SK-N-SH (cell line): ENCODE results near the gene IFITM5. TPM values are rescaled to one million over a fixed set of nuclear protein-coding genes. Genes with fewer than 3 reads are reported as not detected.

Experiments
- CTCF ChIA-PET: fragments of 300-600, 350-600 bp; formaldehyde crosslinking; extraction: SDS; loops from one replicate; lab custom pipeline; 2021; lab: Yijun Ruan, JAX
- POLR2A ChIA-PET: fragments of 350-600 bp; sonication (Branson Sonifier 250); formaldehyde crosslinking; extraction: SDS; loops from one replicate; lab custom pipeline; 2020; ENCODE audit warnings: antibody characterized with exemption, inconsistent platforms; lab: Yijun Ruan, JAX
- DNase-seq: peaks from one replicate; pipeline ENCODE4 v3.0.0; 2012
- H2AFZ ChIP-seq: fragments of 200-600 bp; sonication (generic); 2 replicates; pipeline ENCODE4 v1.8.1; 2016; ENCODE audit warnings: antibody characterized with exemption, mild to moderate bottlenecking, low read depth
- H3F3A ChIP-seq: fragments of 200-600 bp; sonication (generic); replicated peaks from 2 replicates; pipeline ENCODE3; 2016; ENCODE audit warnings: antibody characterized with exemption, mild to moderate bottlenecking; ENCODE audit not compliant: insufficient read depth
- H3K27ac ChIP-seq, 2 experiments: fragments of 200-500 bp in 1 of 2; fragments of 200-600 bp in 1 of 2; sonication (Bioruptor generic) in 1 of 2; sonication (generic), shearing (Covaris generic) in 1 of 2; 2 replicates each; pipeline versions ENCODE4 v1.5.1 to v1.6.1; 2014 to 2016; ENCODE audit warnings: low read depth in 2 of 2, inconsistent platforms in 1 of 2, low read length in 1 of 2, mild to moderate bottlenecking in 1 of 2, mixed read lengths in 1 of 2
- H3K27me3 ChIP-seq: fragments of 200-600 bp; sonication (generic), shearing (Covaris generic); 2 replicates; pipeline ENCODE4 v1.6.1; 2016; ENCODE audit warnings: mixed run types; ENCODE audit not compliant: insufficient read depth
- H3K36me3 ChIP-seq, 2 experiments: fragments of 200-500 bp in 1 of 2; fragments of 200-600 bp in 1 of 2; sonication (Bioruptor generic) in 1 of 2; sonication (generic) in 1 of 2; replicated peaks in 1 of 2; 2 replicates each; pipeline versions ENCODE3 to v1.5.1; 2014 to 2016; ENCODE audit warnings: low read length in 1 of 2, mild to moderate bottlenecking in 1 of 2; ENCODE audit not compliant: insufficient read depth in 2 of 2, control insufficient read depth in 1 of 2
- H3K4me1 ChIP-seq, 2 experiments: fragments of 200-500 bp in 1 of 2; fragments of 200-600 bp in 1 of 2; sonication (Bioruptor generic) in 1 of 2; sonication (generic), shearing (Covaris generic) in 1 of 2; 2 replicates each; pipeline versions ENCODE4 v1.5.1 to v1.6.1; 2014 to 2016; ENCODE audit warnings: low read depth in 1 of 2, low read length in 1 of 2, mixed run types in 1 of 2; ENCODE audit not compliant: insufficient read depth in 2 of 2, control insufficient read depth in 1 of 2
- H3K4me2 ChIP-seq: fragments of 200-600 bp; sonication (generic), shearing (Covaris generic); 2 replicates; pipeline ENCODE4 v1.6.1; 2017; ENCODE audit warnings: mixed run types
- H3K4me3 ChIP-seq, 2 experiments: fragments of 200-500 bp in 1 of 2; fragments of 200-600 bp in 1 of 2; sonication (Bioruptor generic) in 1 of 2; sonication (generic), shearing (Covaris generic) in 1 of 2; 2 replicates each; pipeline versions ENCODE4 v1.5.1 to v1.8.1; 2014 to 2016; ENCODE audit warnings: low read depth in 2 of 2, inconsistent platforms in 1 of 2, low read length in 1 of 2, mild to moderate bottlenecking in 1 of 2, mixed read lengths in 1 of 2, moderate library complexity in 1 of 2
- H3K79me2 ChIP-seq: fragments of 200-600 bp; sonication (generic); 2 replicates; pipeline ENCODE4 v1.8.1; 2017; ENCODE audit warnings: mild to moderate bottlenecking; ENCODE audit not compliant: insufficient read depth
- H3K9ac ChIP-seq: fragments of 200-600 bp; sonication (generic); 2 replicates; pipeline ENCODE4 v1.6.1; 2017; ENCODE audit warnings: mixed run types
- H3K9me2 ChIP-seq: fragments of 200-600 bp; sonication (generic); 2 replicates; pipeline ENCODE4 v1.6.1; 2017; ENCODE audit warnings: mixed run types
- H3K9me3 ChIP-seq: fragments of 200-600 bp; sonication (generic); 2 replicates; pipeline ENCODE4 v1.6.1; 2017; ENCODE audit warnings: mixed run types, mild to moderate bottlenecking, moderate library complexity
- H4K20me1 ChIP-seq: fragments of 200-600 bp; sonication (generic); 2 replicates; pipeline ENCODE4 v1.6.1; 2017; ENCODE audit warnings: mild to moderate bottlenecking, mixed run types; ENCODE audit not compliant: insufficient read depth
- EP300 ChIP-seq, 2 experiments: IDR thresholded peaks; 2 replicates each; pipeline versions ENCODE4 v1.4.0 to v1.6.1; 2012; ENCODE audit warnings: borderline replicate concordance in 1 of 2, low read depth in 1 of 2, low read length in 1 of 2
- PBX3 ChIP-seq: IDR thresholded peaks from 2 replicates; pipeline ENCODE4; 2012
- REST ChIP-seq: IDR thresholded peaks from 2 replicates; pipeline ENCODE4 v1.6.1; 2012; ENCODE audit warnings: mild to moderate bottlenecking, low read depth, low read length, moderate library complexity
- TCF12 ChIP-seq: IDR thresholded peaks from 2 replicates; pipeline ENCODE4 v1.4.0; 2012
- WGBS: methylation state at CpG from one replicate; pipeline ENCODE4 v1.1.6; 2017; ENCODE audit warnings: low lambda C conversion rate; 5-methylcytosine and 5-hydroxymethylcytosine counted together
- polyA plus RNA-seq, 3 experiments: library from polyadenylated mRNA; depleted of rRNA; stranded (reverse); fragments of >200 nt; gene quantifications; 2 replicates each; pipeline ENCODE4 v1.2.3, GENCODE V29; 2012

Gene IFITM5
- polyA plus RNA-seq, 1 of the 3 experiments (the other 2 are of a cell fraction): not detected

- H3K36me3 ChIP-seq: no peaks in the 10 kb centered on the region
- no peak overlapping the region for H3K4me2 ChIP-seq
- ChIA-PET POLR2A (no interaction called here), CTCF (interaction anchor here (1.4 to 4.1 kb wide), 3 partner anchors 25 to 37 kb away, joined by 3 to 16 read pairs (median 3); no protein-coding TSS in a partner anchor)
- DNase-seq: peak; percentile 31
- no peak overlapping the region for H2AFZ ChIP-seq
- TF ChIP-seq TCF12 (no peak), PBX3 (no peak)
- no peaks in the 10 kb centered on the region for H3K9me2 ChIP-seq
- 6% methylated on average over 23 of the region's 79 CpGs for WGBS
- no peak overlapping the region for H3K4me3 ChIP-seq
- no peaks in the 10 kb centered on the region for H4K20me1 ChIP-seq
- no peak overlapping the region for H3K27ac ChIP-seq
- H3F3A ChIP-seq: no peaks in the 10 kb centered on the region
- no peaks in the 10 kb centered on the region for H3K79me2 ChIP-seq
- H3K9ac ChIP-seq: no peak overlapping the region
- peaks cover 4% of the 10 kb centered on the region; the same call in 1 of the 2 replicates for H3K9me3 ChIP-seq
- no peaks in the 10 kb centered on the region for H3K4me1 ChIP-seq
- peaks cover 56% of the 10 kb centered on the region for H3K27me3 ChIP-seq
Observed at GRCh38 chr11:280706-281485, 18.4 kb downstream of the IFITM5 start.

- H2AFZ ChIP-seq: no peak overlapping the region
- no peaks in the 10 kb centered on the region for H3F3A ChIP-seq
- H4K20me1 ChIP-seq: no peaks in the 10 kb centered on the region
- CTCF ChIA-PET: interaction anchor here (1.2 to 4.1 kb wide), 3 partner anchors 9 to 37 kb away, joined by 3 to 16 read pairs (median 6); partner anchors contain the start of gene PGGHG
- no peaks in the 10 kb centered on the region for H3K9me2 ChIP-seq
- DNase-seq: peak; percentile 48
- POLR2A ChIA-PET: no interaction called here
- no peak overlapping the region for H3K9ac ChIP-seq
- H3K27ac ChIP-seq: no peak overlapping the region
- TF ChIP-seq EP300 (IDR thresholded peaks at IDR 0.05; ENCODE audit: borderline replicate concordance in 1 of 2, low read depth in 1 of 2, low read length in 1 of 2) (no peak), REST (peak; percentile 91)
- peaks cover 4% of the 10 kb centered on the region for H3K9me3 ChIP-seq
- no peak overlapping the region for H3K4me3 ChIP-seq
- no peak overlapping the region for H3K4me2 ChIP-seq
- H3K79me2 ChIP-seq: no peaks in the 10 kb centered on the region
- 18% methylated on average over 34 of the region's 85 CpGs for WGBS
- no peaks in the 10 kb centered on the region for H3K4me1 ChIP-seq
- peaks cover 56% of the 10 kb centered on the region for H3K27me3 ChIP-seq
- no peaks in the 10 kb centered on the region for H3K36me3 ChIP-seq
Observed at GRCh38 chr11:279966-280705, 19.2 kb downstream of the IFITM5 start.
